Esophagus (tissue), 2 donors: ENCODE measurements around the gene RIBC2. TPM values are rescaled to one million over a fixed set of nuclear protein-coding genes. Genes with fewer than 3 reads are reported as not detected.

ENCODE experiments used
- H3K27ac ChIP-seq, 2 donors: one replicate each; pipeline ENCODE4 v1.5.1; 2013; ENCODE audit warnings: low read depth in 2 of 2, mild to moderate bottlenecking in 2 of 2, inconsistent platforms in 1 of 2, low read length in 1 of 2, moderate library complexity in 1 of 2
- H3K27me3 ChIP-seq, 2 donors: one replicate each; pipeline ENCODE4 v1.6.1; 2013; ENCODE audit warnings: low read length in 2 of 2, control low read depth in 1 of 2, mild to moderate bottlenecking in 1 of 2; ENCODE audit not compliant: insufficient read depth in 2 of 2, control insufficient read depth in 1 of 2
- H3K36me3 ChIP-seq, 2 donors: one replicate each; pipeline ENCODE4 v1.6.1; 2013; ENCODE audit warnings: low read length in 1 of 2; ENCODE audit not compliant: control insufficient read depth in 2 of 2, insufficient read depth in 2 of 2
- H3K4me1 ChIP-seq, 2 donors: one replicate each; pipeline ENCODE4 v1.6.1; 2013; ENCODE audit warnings: low read length in 1 of 2; ENCODE audit not compliant: control insufficient read depth in 2 of 2, insufficient read depth in 2 of 2
- H3K4me3 ChIP-seq, 2 donors: one replicate each; pipeline ENCODE4 v1.5.1; 2013; ENCODE audit warnings: low read length in 2 of 2, mild to moderate bottlenecking in 2 of 2, low read depth in 1 of 2, moderate library complexity in 1 of 2
- H3K9me3 ChIP-seq, 2 donors: one replicate each; pipeline ENCODE4 v1.6.1; 2013; ENCODE audit warnings: mild to moderate bottlenecking in 2 of 2, low read depth in 1 of 2, low read length in 1 of 2, moderate library complexity in 1 of 2; ENCODE audit not compliant: control insufficient read depth in 2 of 2, insufficient read depth in 1 of 2
- WGBS, 2 donors: extraction: QIAGEN DNeasy Blood & Tissue Kit; methylation state at CpG; one replicate each; pipeline ENCODE4 v1.1.7; 2013; 5-methylcytosine and 5-hydroxymethylcytosine counted together
- polyA plus RNA-seq, 2 donors: library from polyadenylated mRNA; stranded (reverse); fragments of 200-250 nt; gene quantifications; one replicate each; pipeline ENCODE4 v1.2.3, GENCODE V29; 2013
- donor health status: healthy with polysubstance abuse.
- donor health status: Bipolar disorder and iron deficiency.

The RIBC2 gene
- polyA plus RNA-seq, 2 donors = 1.3 to 1.5 TPM

DNA sequence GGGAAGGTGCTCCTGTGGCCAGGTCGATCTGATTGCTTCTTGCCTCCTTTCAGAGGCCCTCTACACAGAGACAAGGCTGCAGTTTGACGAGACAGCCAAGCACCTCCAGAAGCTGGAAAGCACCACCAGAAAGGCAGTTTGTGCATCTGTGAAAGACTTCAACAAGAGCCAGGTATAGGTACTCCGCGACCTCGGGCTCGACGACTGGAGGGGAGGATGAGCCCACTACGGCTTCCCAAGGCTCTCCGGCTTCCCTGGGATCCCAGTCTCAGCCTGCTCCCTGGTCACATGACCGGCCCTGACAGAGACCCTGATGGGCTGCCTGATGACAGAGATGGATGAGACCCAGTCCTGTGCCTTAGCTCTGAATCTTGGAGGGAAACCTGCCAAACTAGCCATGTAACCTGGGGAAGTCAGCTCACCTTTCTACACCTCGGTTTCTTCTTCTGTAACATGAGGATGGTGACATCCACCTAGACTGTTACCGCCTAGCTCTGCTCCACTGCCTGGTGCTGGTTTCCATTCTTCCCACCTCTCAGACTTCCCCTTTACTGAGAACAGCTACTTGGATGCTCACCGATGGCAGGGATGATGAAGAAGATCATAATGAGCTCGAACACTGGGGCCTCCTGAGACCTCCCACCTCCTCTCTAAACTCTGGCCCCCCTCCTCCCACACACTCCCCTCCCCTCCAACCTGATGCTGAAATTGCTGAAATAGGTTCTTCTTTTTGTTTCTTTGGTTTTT is 8.9 kb downstream of the RIBC2 start:
- peaks cover 0 to 6% of the 10 kb centered on the region in 2 donors for H3K4me1 ChIP-seq
- 89% methylated on average over 14 of the region's 14 CpGs for WGBS, 2 donors
- no peaks in the 10 kb centered on the region for H3K9me3 ChIP-seq
- no peaks in the 10 kb centered on the region for H3K27me3 ChIP-seq
- no peak overlapping the region for H3K27ac ChIP-seq
- peaks cover 0 to 2% of the 10 kb centered on the region in 2 donors for H3K36me3 ChIP-seq
- H3K4me3 ChIP-seq = no peak overlapping the region

DNA sequence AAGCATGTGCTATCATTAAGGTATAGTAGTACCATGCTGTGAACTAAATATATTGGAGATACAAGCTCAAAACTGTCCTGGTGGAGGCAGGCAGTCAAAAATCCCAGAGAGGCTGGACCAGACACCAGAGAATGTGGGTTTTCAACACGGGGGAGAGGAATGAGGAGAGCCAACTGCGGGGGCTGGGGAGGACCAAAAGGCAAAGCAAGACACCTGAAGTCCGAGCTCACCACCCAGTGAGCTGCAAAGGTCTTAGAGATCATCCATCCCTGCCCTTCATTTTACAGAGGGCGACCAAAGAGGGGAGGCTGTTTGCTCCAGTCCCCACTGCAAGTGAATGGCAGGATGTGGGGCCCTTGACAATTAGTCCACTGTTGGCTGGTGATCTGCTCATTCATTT is 10.0 kb downstream of the RIBC2 start:
- WGBS, 2 donors = 82 to 84% methylated on average over 4 of the region's 4 CpGs
- Histone ChIP-seq H3K9me3 (no peaks in the 10 kb centered on the region), H3K36me3 (peaks cover 0 to 2% of the 10 kb centered on the region in 2 donors), H3K4me1 (peaks cover 0 to 4% of the 10 kb centered on the region in 2 donors), H3K27me3 (no peaks in the 10 kb centered on the region), H3K27ac (no peak overlapping the region), H3K4me3 (no peak overlapping the region)

DNA sequence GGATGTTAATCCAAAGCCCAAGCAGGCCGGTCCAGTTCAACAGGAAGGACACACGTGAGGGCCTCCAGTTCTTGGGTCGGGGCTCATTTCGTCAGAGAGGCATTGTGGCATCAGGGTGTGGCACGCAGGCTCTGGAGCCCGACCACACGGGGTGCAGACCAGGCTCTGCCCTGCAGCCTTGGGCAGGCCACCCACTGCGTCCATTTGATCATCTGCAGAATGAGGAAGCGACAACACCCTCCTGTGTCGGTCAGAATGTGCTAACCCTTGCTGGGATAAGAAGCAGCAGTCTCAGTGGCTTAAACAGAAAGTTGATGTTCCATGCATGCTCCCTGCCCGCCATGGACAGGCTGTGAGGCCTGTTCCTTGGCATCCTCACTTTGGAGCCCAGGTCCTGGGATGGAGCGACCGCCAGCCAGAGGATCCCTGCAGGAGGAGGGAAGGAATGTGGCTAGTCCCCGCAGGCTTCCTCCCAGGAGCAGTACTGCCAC is 10.8 kb downstream of the RIBC2 start:
- Histone ChIP-seq H3K27me3 (no peaks in the 10 kb centered on the region), H3K4me3 (no peak overlapping the region), H3K4me1 (peaks cover 0 to 3% of the 10 kb centered on the region in 2 donors), H3K9me3 (no peaks in the 10 kb centered on the region), H3K27ac (peak overlapping the region; percentile 74 to 91), H3K36me3 (no peaks in the 10 kb centered on the region)
- 69% methylated on average over 14 of the region's 14 CpGs for WGBS, 2 donors

DNA sequence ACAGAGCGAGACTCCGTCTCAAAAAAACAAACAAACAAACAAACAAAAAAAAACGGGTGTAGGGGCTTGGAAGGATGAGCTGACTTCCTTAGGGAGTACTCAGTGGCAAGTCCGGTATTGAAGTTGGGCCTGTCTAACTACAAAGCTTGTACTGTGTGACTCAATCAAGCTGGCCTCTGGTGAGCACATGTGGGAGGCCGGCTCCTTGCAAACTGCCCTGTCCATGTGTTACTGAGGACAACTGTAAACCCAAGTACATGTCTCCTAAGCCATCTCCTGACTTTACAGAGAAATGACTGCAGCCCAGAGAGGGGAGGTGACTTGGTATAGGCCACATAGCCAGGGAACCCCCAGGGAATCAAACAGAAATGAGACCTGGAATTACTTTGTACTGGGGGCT is 11.6 kb downstream of the RIBC2 start:
- no peak overlapping the region for H3K4me3 ChIP-seq
- H3K27me3 ChIP-seq = no peaks in the 10 kb centered on the region
- peaks cover 0 to 3% of the 10 kb centered on the region in 2 donors for H3K4me1 ChIP-seq
- WGBS, 2 donors = 69 to 73% methylated on average over 5 of the region's 5 CpGs
- H3K36me3 ChIP-seq = no peaks in the 10 kb centered on the region
- H3K27ac ChIP-seq = no peak overlapping the region
- H3K9me3 ChIP-seq = no peaks in the 10 kb centered on the region

DNA sequence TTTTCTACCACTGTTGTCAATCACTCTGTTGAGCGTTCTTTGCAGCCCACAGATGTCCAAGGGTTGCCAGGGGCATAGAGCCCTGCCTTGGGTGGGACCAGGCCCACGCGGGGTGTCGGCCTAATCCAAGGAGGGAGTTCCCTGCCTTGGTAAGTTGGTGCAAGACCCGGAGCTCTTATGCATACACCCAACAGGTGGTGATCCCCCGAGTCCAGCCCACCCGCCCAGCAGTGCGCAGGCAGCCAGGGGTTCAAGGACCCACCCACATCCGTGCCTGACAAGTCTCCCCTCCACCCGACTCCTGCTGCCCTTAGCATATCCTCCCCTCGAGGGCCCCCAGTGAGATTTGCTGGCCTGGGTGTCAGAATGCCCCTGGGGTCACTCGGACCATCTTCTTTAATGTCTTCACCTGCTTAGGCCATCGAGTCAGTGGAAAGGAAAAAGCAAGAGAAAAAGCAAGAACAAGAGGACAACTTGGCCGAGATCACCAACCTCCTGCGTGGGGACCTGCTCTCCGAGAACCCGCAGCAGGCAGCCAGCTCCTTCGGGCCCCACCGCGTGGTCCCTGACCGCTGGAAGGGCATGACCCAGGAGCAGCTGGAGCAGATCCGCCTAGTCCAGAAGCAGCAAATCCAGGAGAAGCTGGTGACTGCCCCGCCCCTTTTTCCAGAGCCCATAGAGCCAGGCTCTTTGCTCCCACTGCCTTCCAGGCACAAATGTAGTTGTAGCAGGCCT is 12.2 kb downstream of the RIBC2 start:
- no peaks in the 10 kb centered on the region for H3K9me3 ChIP-seq
- peaks cover 0 to 3% of the 10 kb centered on the region in 2 donors for H3K4me1 ChIP-seq
- 90 to 91% methylated on average over 23 of the region's 23 CpGs for WGBS, 2 donors
- no peaks in the 10 kb centered on the region for H3K27me3 ChIP-seq
- H3K27ac ChIP-seq = no peak overlapping the region
- no peak overlapping the region for H3K4me3 ChIP-seq
- H3K36me3 ChIP-seq = no peaks in the 10 kb centered on the region

DNA sequence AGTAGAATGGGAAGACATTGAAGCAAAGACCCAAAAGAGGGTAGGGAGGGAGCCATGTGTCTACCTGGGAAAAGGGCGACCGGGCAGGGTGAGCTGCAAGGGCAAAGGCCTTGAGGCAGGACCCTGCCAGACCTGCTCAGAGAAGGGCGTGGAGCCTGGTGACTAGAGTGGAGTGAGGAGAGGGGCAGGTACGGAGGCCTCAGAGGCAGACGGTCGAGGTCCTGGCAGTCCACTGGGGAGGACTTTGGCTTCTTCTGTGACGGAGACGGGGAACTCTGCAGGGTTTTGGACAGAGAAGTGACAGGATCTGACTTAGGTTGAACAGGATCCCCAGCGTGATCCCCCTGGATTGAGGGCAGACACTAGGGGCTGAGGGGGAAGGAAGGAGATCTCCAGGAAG is 12.9 kb downstream of the RIBC2 start:
- Histone ChIP-seq H3K27me3 (no peaks in the 10 kb centered on the region), H3K4me3 (no peak overlapping the region), H3K27ac (no peak overlapping the region), H3K36me3 (no peaks in the 10 kb centered on the region), H3K9me3 (no peaks in the 10 kb centered on the region), H3K4me1 (peaks cover 0 to 3% of the 10 kb centered on the region in 2 donors)
- 88 to 97% methylated on average over 9 of the region's 9 CpGs for WGBS, 2 donors

DNA sequence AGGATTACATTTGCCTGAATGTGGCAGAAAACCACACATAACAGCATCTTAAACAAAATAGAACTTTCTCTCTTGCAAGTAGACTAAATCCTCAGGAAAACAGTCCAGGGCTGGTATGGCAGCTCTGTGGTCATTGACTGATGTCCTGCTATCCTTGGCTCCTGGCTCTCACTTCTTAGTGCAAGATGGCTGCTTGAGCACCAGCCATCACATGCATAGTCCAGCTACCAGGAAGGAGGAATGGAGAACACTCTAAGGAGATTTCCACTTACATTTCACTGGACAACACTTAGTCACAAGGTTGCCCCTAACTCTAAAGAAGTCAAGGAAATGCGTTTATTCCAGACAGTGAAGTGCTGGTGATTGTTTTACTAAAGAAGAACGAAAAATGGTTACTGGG is 13.6 kb downstream of the RIBC2 start:
- H3K27ac ChIP-seq = no peak overlapping the region
- peaks cover 0 to 3% of the 10 kb centered on the region in 2 donors for H3K4me1 ChIP-seq
- WGBS, 2 donors = 72 to 75% methylated on average over 2 of the region's 2 CpGs
- H3K27me3 ChIP-seq = no peaks in the 10 kb centered on the region
- no peak overlapping the region for H3K4me3 ChIP-seq
- H3K9me3 ChIP-seq = no peaks in the 10 kb centered on the region
- no peaks in the 10 kb centered on the region for H3K36me3 ChIP-seq

DNA sequence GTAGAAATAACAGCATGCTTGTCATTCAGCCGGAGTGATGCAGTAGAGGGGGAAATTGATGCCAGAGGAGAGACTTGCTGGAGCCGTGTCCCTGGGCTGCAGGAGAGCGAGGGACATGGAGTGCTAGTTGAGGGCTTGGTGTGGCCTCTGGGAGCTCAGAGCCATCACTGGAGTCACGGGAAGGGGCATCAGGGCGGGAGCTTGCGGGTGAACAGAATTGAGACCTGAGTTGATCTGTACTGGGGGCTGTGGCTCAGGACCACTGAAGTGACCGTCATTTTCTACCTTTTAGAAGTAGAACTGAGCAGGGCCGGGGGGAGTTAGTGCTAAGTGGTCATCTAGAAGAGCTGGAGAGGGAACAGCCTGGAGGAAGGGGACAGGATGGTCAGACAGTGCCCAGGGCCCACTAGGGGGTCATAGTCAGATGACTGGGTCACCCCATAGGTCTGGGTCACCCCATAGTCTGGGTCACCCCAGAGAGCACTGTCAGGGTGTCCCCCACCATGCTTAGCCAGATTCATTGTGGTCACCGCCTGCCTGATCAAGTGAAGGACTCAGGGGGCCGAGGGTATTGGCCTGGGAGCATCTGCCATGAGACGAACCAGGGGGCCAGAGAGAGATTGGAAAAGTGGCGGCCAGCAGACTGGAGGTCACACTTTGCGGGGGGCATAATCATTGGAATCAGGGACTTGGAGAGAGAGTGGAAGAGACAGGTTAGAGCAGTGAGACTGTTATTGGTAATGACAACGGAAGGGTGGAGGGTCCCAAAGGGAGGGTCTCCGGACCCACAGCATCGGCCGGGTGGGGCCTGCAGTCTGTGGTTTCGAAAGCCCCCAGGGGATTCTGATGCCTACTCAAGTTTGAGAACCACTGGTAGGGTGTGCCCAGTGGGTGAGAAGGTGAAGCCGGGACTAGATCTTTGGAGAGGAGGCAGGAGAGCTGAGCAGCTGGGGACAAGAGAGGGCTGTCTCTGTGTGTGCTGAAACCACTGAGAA is 15.2 kb downstream of the RIBC2 start:
- Histone ChIP-seq H3K36me3 (no peaks in the 10 kb centered on the region), H3K27ac (no peak overlapping the region), H3K27me3 (no peaks in the 10 kb centered on the region), H3K4me1 (peaks cover 0 to under 1% of the 10 kb centered on the region in 2 donors), H3K4me3 (no peak overlapping the region), H3K9me3 (no peaks in the 10 kb centered on the region)
- WGBS, 2 donors = 84 to 91% methylated on average over 19 of the region's 19 CpGs

DNA sequence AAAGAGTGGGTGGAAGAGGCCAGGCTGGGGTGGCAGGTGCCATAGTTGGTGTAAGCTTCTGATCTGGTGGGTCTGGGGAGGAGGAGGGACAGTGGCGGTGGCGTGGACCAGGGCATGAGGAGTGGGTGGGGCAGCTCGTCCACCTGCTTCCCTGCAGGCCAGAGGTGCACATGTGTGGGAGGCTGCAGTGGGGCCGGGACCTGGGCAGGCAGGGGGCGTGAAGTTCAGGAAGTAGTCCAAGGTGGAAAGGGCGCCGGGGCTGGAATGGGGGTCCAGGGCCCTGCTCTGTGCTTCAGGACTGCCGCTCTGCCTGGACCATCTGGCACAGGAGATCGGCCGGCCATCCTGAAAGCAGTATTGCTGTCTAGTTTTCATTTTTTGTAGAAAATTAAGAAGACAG is 15.9 kb downstream of the RIBC2 start:
- Histone ChIP-seq H3K36me3 (no peaks in the 10 kb centered on the region), H3K27me3 (no peaks in the 10 kb centered on the region), H3K9me3 (no peaks in the 10 kb centered on the region), H3K4me1 (no peaks in the 10 kb centered on the region), H3K4me3 (no peak overlapping the region), H3K27ac (no peak overlapping the region)
- 85 to 87% methylated on average over 10 of the region's 10 CpGs for WGBS, 2 donors
